GM19438 (cell line): ENCODE data around the gene CWC27.
A peak's percentile ranks its signal among the peaks of the same experiment; 100 is the strongest.

Experiments used
- ATAC-seq: cut with Tn5 transposase; IDR thresholded peaks from one replicate; pipeline ENCODE4 v1.9.1; 2021; ENCODE audit warnings: low read depth; ENCODE audit not compliant: unreplicated experiment

The CWC27 gene

GRCh38 chr5:65059681-65060598 lies 291.2 kb downstream of the CWC27 start:
- no peak for ATAC-seq

- ATAC-seq = peak; percentile 53
These were observed 292.7 kb downstream of the CWC27 start for GRCh38 chr5:65061250-65061973.

- ATAC-seq = peak; percentile 24
These were observed 293.2 kb downstream of the CWC27 start for GRCh38 chr5:65061974-65062353.

GRCh38 chr5:65062469-65063083 lies 293.8 kb downstream of the CWC27 start:
- ATAC-seq = no peak

GRCh38 chr5:65065001-65065511 lies 296.3 kb downstream of the CWC27 start:
- no peak for ATAC-seq

- ATAC-seq = peak; percentile 61
These were observed 297.8 kb downstream of the CWC27 start for GRCh38 chr5:65066387-65067146.

GRCh38 chr5:65067147-65067506 lies 298.4 kb downstream of the CWC27 start:
- ATAC-seq = no peak
